Activated naive CD4-positive, alpha-beta T cell treated with anti-CD3 and anti-CD28 coated beads for 36 hours (primary cell): ENCODE results near the gene GRID1. TPM values are rescaled to one million over a fixed set of nuclear protein-coding genes. Genes with fewer than 3 reads are reported as not detected.

ENCODE experiments used
- CTCF ChIA-PET: fragments of 350-600 bp; sonication (Branson Sonifier 250); formaldehyde crosslinking; loops from one replicate; lab custom pipeline; 2021; ENCODE audit warnings: antibody characterized with exemption; lab: Charles Lee
- DNase-seq: peaks from one replicate; pipeline ENCODE4 v3.0.0-alpha.2; 2020
- H3K27ac Mint-ChIP-seq: one replicate; pipeline ENCODE4 v1.8.0; 2021; ENCODE audit warnings: mild to moderate bottlenecking, mixed read lengths
- H3K27me3 Mint-ChIP-seq: one replicate; pipeline ENCODE4 v1.8.0; 2021; ENCODE audit warnings: low read depth, mixed read lengths
- H3K36me3 Mint-ChIP-seq: one replicate; pipeline ENCODE4 v1.8.0; 2021; ENCODE audit warnings: low read depth, mixed read lengths
- H3K4me1 Mint-ChIP-seq: one replicate; pipeline ENCODE4 v1.8.0; 2021; ENCODE audit warnings: low read depth, mixed read lengths
- H3K4me3 Mint-ChIP-seq: one replicate; pipeline ENCODE4 v1.8.0; 2021; ENCODE audit warnings: mild to moderate bottlenecking, moderate library complexity, mixed read lengths
- H3K9me3 Mint-ChIP-seq: one replicate; pipeline ENCODE4 v1.8.0; 2021; ENCODE audit warnings: mixed read lengths
- intact Hi-C: fragments of 100-400 bp; cut with micrococcal nuclease; formaldehyde crosslinking; loops from one replicate; pipeline ENCODE4 v1.15.1; 2023
- total RNA-seq, 2 experiments: library from RNA; stranded (reverse); gene quantifications; one replicate each; pipeline ENCODE4 v1.2.3, GENCODE V29; 2021

GRID1 gene
- total RNA-seq, 2 experiments from 2014 or later: not detected

- Mint-ChIP-seq H3K9me3 (no peaks in the 10 kb centered on the region), H3K27me3 (peaks cover 28% of the 10 kb centered on the region), H3K4me1 (no peaks in the 10 kb centered on the region), H3K4me3 (no peak overlapping the region), H3K27ac (no peak overlapping the region), H3K36me3 (no peaks in the 10 kb centered on the region)
- DNase-seq: no peak
- intact Hi-C loops: no loop called here
- CTCF ChIA-PET: no interaction called here
Measured at GRCh38 chr10:86265895-86266259, 100.7 kb downstream of the GRID1 start.

- H3K4me3 Mint-ChIP-seq: no peak overlapping the region
- no peak overlapping the region for H3K27ac Mint-ChIP-seq
- H3K27me3 Mint-ChIP-seq: peaks cover 28% of the 10 kb centered on the region
- no peaks in the 10 kb centered on the region for H3K4me1 Mint-ChIP-seq
- DNase-seq: no peak
- H3K9me3 Mint-ChIP-seq: no peaks in the 10 kb centered on the region
- intact Hi-C loops: no loop called here
- CTCF ChIA-PET: no interaction called here
- no peaks in the 10 kb centered on the region for H3K36me3 Mint-ChIP-seq
Measured at GRCh38 chr10:86265236-86265894, 101.2 kb downstream of the GRID1 start.

- Mint-ChIP-seq H3K4me3 (no peak overlapping the region), H3K27me3 (peaks cover 28% of the 10 kb centered on the region)
- CTCF ChIA-PET: no interaction called here
Measured at GRCh38 chr10:86264481-86265231, 101.9 kb downstream of the GRID1 start.

GRCh38 chr10:86263907-86264306 lies 102.7 kb downstream of the GRID1 start:
- Mint-ChIP-seq H3K27ac (no peak overlapping the region), H3K36me3 (no peaks in the 10 kb centered on the region), H3K27me3 (peaks cover 23% of the 10 kb centered on the region), H3K9me3 (no peaks in the 10 kb centered on the region), H3K4me1 (no peaks in the 10 kb centered on the region), H3K4me3 (no peak overlapping the region)
- intact Hi-C loops: no loop called here
- CTCF ChIA-PET: no interaction called here
- no peak for DNase-seq

More at GRCh38 chr10:86264481-86265231, 101.9 kb downstream of the GRID1 start:
- H3K9me3 Mint-ChIP-seq: no peaks in the 10 kb centered on the region
- no peaks in the 10 kb centered on the region for H3K36me3 Mint-ChIP-seq
- no peak overlapping the region for H3K27ac Mint-ChIP-seq
- no peak for DNase-seq
- intact Hi-C loops: no loop called here
- no peaks in the 10 kb centered on the region for H3K4me1 Mint-ChIP-seq

- H3K4me1 Mint-ChIP-seq: no peaks in the 10 kb centered on the region
- peaks cover 23% of the 10 kb centered on the region for H3K27me3 Mint-ChIP-seq
- H3K4me3 Mint-ChIP-seq: no peak overlapping the region
- CTCF ChIA-PET: no interaction called here
- no peaks in the 10 kb centered on the region for H3K9me3 Mint-ChIP-seq
- no peak for DNase-seq
- no peaks in the 10 kb centered on the region for H3K36me3 Mint-ChIP-seq
- intact Hi-C loops: no loop called here
- no peak overlapping the region for H3K27ac Mint-ChIP-seq
Measured at GRCh38 chr10:86263209-86263608, 103.4 kb downstream of the GRID1 start.

GRCh38 chr10:86262688-86263181 lies 103.9 kb downstream of the GRID1 start:
- Mint-ChIP-seq H3K9me3 (no peaks in the 10 kb centered on the region), H3K4me1 (no peaks in the 10 kb centered on the region), H3K27me3 (peaks cover 21% of the 10 kb centered on the region), H3K36me3 (no peaks in the 10 kb centered on the region), H3K4me3 (no peak overlapping the region), H3K27ac (no peak overlapping the region)
- no peak for DNase-seq
- CTCF ChIA-PET: no interaction called here
- intact Hi-C loops: loop anchor here (1.0 kb wide), 1 partner anchor 115 kb away; no protein-coding TSS in a partner anchor

GRCh38 chr10:86261941-86262687 lies 104.5 kb downstream of the GRID1 start:
- CTCF ChIA-PET: no interaction called here
- DNase-seq: peak; percentile 40
- no peaks in the 10 kb centered on the region for H3K36me3 Mint-ChIP-seq
- no peaks in the 10 kb centered on the region for H3K9me3 Mint-ChIP-seq
- intact Hi-C loops: loop anchor here (1.0 kb wide), 1 partner anchor 115 kb away; no protein-coding TSS in a partner anchor
- H3K27ac Mint-ChIP-seq: no peak overlapping the region
- no peak overlapping the region for H3K4me3 Mint-ChIP-seq
- peaks cover 19% of the 10 kb centered on the region for H3K27me3 Mint-ChIP-seq
- no peaks in the 10 kb centered on the region for H3K4me1 Mint-ChIP-seq

GRCh38 chr10:86261470-86261869 lies 105.1 kb downstream of the GRID1 start:
- Mint-ChIP-seq H3K4me3 (no peak overlapping the region), H3K27me3 (peaks cover 19% of the 10 kb centered on the region), H3K4me1 (no peaks in the 10 kb centered on the region), H3K9me3 (no peaks in the 10 kb centered on the region), H3K27ac (no peak overlapping the region), H3K36me3 (no peaks in the 10 kb centered on the region)
- intact Hi-C loops: no loop called here
- DNase-seq: no peak
- CTCF ChIA-PET: no interaction called here

- DNase-seq: no peak
- no peak overlapping the region for H3K27ac Mint-ChIP-seq
Measured at GRCh38 chr10:86260564-86260963, 106.0 kb downstream of the GRID1 start.

GRCh38 chr10:86259901-86260562 lies 106.6 kb downstream of the GRID1 start:
- H3K27me3 Mint-ChIP-seq: peaks cover 8% of the 10 kb centered on the region
- H3K9me3 Mint-ChIP-seq: no peaks in the 10 kb centered on the region
- no peak for DNase-seq
- H3K4me3 Mint-ChIP-seq: no peak overlapping the region
- no peaks in the 10 kb centered on the region for H3K36me3 Mint-ChIP-seq
- no peak overlapping the region for H3K27ac Mint-ChIP-seq
- CTCF ChIA-PET: no interaction called here
- intact Hi-C loops: no loop called here
- H3K4me1 Mint-ChIP-seq: no peaks in the 10 kb centered on the region

More at GRCh38 chr10:86260564-86260963, 106.0 kb downstream of the GRID1 start:
- intact Hi-C loops: no loop called here
- H3K4me1 Mint-ChIP-seq: no peaks in the 10 kb centered on the region
- H3K36me3 Mint-ChIP-seq: no peaks in the 10 kb centered on the region
- H3K27me3 Mint-ChIP-seq: peaks cover 12% of the 10 kb centered on the region
- no peak overlapping the region for H3K4me3 Mint-ChIP-seq
- H3K9me3 Mint-ChIP-seq: no peaks in the 10 kb centered on the region
- CTCF ChIA-PET: no interaction called here

- Mint-ChIP-seq H3K27ac (no peak overlapping the region), H3K4me1 (no peaks in the 10 kb centered on the region), H3K4me3 (no peak overlapping the region), H3K9me3 (no peaks in the 10 kb centered on the region), H3K27me3 (peaks cover 4% of the 10 kb centered on the region), H3K36me3 (no peaks in the 10 kb centered on the region)
- DNase-seq: no peak
- intact Hi-C loops: no loop called here
- CTCF ChIA-PET: no interaction called here
Measured at GRCh38 chr10:86258941-86259340, 107.7 kb downstream of the GRID1 start.

- no peaks in the 10 kb centered on the region for H3K36me3 Mint-ChIP-seq
- intact Hi-C loops: no loop called here
- H3K4me3 Mint-ChIP-seq: no peak overlapping the region
- H3K9me3 Mint-ChIP-seq: no peaks in the 10 kb centered on the region
- CTCF ChIA-PET: no interaction called here
- H3K27ac Mint-ChIP-seq: no peak overlapping the region
- DNase-seq: no peak
- no peaks in the 10 kb centered on the region for H3K4me1 Mint-ChIP-seq
- peaks cover 4% of the 10 kb centered on the region for H3K27me3 Mint-ChIP-seq
Measured at GRCh38 chr10:86258499-86258898, 108.1 kb downstream of the GRID1 start.
